Stimulated activated CD4-positive, alpha-beta T cell treated with anti-CD3 and anti-CD28 coated beads, Interleukin-4, amount 100 ng/mL, for 48 hours (primary cell): Measurements from ENCODE around the gene CXCL10.
"Not testable (repeated sequence)": the region's sequence is repeated elsewhere in the genome, so short reads cannot be mapped to it uniquely, and the experiment has no call there.

Experiments used
- DNase-seq, 2 donors: peaks; one replicate each; pipeline ENCODE4 v3.0.0-alpha.2; 2020; ENCODE audit warnings: low read depth in 2 of 2

CXCL10 gene

DNA sequence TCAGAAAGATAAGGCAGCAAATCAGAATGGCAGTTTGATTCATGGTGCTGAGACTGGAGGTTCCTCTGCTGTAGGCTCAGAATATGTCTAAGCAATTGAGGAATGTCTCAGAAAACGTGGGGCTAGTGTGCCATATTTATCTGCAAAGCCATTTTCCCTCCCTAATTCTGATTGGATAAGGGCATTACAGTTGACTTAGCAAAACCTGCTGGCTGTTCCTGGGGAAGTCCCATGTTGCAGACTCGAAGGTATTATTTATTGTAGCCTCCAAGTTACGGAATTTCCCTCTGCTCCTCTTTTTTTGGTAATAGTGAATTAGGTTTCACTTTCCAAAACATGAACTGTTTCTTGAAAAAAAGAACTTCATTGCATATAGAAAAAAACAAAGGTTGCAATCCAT lies at the start of gene CXCL10:
CXCL10 (minus strand) TSS at position 109 of the 400 bp plus-strand sequence; CDS start at position 43, 66 bp downstream.
- no peak for DNase-seq

DNA sequence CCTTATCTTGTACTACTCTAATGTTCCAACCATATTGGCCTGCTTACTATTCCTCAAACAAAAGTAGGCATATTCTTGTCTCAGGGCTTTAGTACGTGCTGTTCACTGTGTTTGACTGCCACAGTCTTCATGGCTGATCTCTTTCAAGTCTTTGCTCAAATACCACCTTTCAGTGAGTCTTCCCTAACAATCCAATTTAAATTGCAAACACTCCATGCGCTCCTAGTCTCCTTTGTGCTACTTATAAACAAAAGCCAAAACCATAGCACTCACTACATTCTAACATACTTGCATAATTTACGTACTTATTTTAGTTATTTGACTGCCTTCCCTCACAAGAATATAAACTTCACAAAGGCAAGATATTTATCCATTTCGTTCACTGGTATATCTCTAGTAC lies 49.5 kb upstream of the CXCL10 start:
- DNase-seq: no peak

DNA sequence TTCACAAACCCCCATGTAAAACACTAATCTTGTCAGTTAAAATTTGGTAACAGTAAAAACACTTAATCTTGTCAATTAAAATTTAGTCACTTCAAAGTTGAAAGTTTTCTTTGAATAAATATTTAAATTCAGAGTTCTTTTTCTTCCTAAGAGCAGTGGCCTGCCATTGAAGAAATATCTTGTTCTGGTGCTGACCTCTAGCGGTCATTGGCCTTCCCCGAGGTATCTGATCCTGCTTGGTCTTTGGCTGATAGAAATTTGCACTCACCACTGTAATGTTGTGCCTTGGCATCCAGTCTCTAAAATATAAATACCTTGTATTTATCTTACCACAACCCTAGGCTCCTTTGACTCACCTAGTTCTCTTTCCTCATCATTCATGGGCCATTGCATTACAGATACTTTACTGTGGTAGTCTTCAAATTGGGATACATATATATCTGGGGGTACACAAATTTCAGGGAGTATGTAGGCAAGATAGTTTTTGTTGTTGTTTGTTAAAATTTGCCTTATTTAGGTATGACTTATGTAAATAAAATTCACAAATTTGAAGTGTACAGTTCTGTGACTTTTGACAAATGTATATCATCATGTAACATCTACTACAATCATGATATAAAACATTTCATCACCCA lies 44.5 kb upstream of the CXCL10 start:
- DNase-seq: peak; percentile 55 to 66

DNA sequence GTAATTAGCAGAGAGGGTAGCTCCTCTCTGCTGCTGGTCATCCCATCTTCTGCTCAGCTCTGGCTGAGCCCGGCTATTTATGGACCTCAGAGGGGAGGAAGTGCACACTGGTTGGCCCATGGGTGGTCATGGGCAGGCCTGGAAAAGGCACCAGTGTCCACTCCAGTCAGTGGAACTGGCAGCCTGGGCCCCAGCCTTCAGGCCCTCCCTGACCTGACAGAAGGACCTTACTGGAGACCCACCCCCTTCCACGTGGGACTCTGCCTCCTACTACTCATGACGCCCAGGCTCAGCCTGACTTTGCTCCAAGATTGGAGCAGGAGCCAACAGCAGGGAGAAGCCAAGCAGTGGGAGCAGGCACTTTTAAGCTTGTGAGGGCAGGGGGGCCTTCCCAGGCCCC lies 43.2 kb upstream of the CXCL10 start:
- DNase-seq: no peak

DNA sequence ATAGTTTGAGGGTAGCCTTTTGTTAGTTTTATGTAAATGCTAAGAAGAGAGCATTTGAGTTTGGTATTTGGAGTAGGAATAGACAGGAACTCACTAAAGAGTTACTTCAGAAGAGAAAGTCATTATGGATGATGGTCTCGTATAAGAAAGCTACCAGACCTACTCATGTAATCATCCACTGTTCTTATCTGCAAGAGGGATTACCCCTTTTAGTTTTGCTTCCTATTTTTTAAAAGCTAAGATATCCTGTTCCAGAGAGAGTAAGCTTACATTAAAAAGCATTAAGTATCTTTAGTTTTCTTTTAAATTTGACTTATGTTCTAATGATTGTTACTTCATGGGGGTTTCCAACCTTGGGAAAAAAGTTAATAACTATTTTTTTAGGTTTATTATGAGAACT lies 38.7 kb upstream of the CXCL10 start:
- no peak for DNase-seq

DNA sequence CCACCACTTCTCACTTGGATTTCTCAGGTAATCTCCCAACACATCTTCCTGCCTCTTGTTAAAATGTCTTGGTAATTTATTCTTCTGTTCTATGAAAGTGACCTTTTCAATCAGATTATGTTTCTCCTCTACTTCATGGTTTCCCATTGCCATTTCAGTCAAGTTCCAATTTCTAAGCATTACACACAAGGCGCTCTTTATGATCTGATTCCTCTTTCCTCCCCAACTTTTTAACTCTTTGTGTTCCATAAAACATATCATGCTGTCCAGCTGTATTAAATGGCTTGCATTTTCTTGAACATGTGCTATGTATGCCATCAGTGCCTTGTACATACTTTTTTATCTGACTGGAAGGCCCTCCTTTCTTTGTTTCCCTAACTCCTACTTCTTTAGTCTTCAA lies 38.1 kb upstream of the CXCL10 start:
- no peak for DNase-seq

DNA sequence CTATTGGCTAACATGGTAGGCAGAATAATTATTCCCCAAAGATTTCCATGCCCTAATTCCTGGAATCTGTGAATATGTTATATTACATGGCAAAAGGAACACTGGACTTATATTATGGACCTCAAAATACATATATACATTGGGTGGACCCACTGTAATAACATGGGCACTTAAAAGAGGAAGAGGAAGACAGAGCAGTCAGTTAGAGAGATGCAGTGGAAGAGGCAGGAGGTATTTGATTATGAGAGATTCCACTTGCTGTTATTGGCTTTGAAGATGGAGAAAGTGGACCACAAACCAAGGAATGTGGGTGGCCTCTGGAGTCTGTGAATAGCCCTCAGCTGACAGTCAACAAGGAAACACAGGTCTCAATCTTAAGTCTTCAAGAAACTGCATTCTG lies 37.2 kb upstream of the CXCL10 start:
- no peak for DNase-seq

DNA sequence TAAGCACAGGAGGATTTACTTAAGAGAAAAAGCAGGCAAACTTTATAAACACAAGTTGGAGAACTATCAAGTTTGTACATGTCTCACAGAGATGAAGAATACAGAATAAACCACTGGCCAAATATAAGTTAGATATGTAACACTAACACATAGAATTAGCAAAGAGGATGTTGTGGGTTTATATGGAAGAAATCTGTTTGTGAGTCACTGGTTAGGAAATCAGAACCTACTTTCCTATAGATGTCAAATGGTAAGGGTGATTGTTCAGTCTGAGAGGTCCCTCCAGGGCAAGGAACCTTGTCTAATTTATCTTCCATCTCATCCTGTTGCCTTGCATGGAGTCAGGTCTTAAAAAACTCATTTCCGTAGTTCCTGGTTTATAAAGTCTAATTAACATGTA lies 36.5 kb upstream of the CXCL10 start:
- no peak for DNase-seq

DNA sequence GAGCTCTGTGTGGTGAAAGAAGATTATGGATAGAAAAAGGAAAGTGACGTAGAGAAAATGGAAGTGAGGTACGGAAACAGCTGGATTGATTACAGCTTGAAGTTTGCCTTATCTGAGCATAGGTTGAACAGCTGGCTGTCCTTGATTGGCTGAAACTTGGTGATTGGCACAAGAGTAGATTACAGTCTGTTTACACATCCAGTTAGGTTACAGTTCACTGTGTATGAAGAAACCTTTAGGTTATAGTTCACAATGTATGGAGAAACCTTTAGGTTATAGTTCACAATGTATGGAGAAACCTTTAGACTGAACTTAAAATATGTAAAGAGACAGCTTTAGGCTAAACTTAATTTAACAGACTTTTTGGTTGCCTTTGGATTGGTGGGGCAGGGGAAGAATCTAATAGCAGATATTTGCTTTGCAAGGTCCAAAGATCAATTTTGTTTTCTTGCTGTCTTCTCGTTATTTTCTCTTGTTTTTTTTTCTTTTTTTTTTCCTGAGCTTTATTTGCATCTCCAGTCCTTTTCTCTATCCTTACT lies 35.7 kb upstream of the CXCL10 start:
- DNase-seq: no peak

DNA sequence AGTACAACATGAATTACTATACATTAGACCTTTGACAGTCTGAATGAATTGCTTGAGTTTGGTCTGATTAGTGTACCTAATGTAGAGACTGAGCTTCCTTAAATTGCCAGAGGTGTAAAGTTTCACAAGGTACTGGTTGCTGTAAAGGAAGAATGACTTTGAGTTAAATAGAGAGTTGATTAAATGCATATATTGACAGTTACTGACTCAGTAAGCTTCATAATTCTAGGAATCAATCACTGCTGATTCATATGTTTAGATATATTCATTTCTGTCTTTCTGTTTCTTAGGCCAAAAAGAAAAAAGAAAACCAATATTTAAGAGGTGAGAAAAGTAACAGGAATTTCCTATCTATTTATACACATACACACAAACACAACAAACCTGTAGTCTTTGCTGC lies 35.0 kb upstream of the CXCL10 start:
- DNase-seq: no peak

DNA sequence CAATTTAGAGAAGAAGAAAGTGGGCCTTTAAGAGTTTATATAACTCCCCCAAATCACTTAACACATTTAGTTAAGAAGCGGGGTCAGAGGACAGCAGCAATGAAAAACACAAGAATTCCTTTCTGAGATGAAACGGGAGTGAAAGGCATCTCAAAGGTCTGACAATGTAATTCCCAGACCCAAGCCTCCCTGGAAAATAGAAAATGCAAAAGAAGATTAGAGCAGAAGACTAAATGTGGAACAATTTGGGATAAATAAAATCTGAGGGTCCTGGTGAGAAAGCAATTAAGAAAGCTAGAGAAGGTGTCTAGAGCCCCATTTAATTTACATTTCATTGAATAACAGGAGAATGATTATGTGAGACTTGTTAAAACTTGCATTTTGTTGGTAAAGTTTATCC lies 32.1 kb upstream of the CXCL10 start:
- no peak for DNase-seq

DNA sequence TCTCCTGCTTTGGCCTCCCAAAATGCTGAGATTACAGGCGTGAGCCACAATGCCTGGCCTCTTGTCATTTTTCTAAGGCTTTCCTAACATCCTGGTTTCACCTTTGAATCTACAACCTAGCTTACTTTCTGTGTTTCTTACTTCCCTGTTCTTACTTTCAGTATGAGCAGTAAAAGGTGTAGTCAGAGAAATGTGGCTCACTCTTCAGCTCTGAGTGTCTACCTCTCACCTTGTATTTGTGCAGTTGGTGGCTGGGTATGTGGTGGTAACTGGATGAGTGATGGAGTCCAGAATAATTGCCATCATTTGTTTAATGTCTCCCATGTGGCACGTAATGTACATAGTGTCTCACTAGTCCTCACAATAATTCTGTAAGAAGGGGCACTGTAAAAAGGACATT lies 31.7 kb upstream of the CXCL10 start:
- peak in 1 of 2 donors; percentile 8 for DNase-seq

DNA sequence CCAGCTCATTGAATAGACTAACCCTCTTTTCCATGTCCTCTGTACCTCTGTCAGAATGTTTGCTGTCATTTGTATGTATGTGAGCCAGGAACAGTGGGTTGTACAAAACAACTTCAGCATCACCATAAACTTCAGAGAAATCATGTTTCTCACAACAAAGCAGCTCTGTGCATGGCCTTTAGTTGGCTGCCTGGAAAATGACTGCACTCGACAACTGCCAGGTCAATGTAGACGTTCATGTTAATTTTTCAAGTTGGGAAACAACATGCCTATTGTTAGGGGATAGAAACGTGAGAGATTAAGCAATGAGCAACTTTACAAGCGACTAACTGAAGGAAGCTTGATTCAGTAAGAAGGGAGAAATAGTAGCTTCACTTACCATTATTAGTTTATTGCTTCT lies 30.4 kb upstream of the CXCL10 start:
- no peak for DNase-seq

DNA sequence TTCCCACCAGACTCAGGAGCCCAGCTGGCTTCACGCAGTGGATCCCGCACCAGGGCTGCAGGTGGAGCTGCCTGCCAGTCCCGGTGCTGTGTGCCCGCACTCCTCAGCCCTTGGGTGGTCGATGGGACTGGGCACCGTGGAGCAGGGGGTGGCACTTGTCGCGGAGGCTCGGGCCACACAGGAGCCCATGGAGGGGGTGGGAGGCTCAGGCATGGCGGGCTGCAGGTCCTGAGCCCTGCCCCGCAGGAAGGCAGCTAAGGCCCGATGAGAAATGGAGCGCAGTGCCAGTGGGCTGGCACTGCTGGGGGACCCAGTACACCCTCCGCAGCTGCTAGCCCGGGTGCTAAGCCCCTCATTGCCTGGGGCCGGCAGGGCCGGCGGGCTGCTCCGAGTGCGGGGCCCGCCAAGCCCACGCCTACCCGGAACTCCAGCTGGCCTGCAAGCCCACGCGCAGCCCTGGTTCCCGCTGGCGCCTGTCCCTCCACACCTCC lies 27.3 kb upstream of the CXCL10 start:
- not testable (repeated sequence) for DNase-seq

DNA sequence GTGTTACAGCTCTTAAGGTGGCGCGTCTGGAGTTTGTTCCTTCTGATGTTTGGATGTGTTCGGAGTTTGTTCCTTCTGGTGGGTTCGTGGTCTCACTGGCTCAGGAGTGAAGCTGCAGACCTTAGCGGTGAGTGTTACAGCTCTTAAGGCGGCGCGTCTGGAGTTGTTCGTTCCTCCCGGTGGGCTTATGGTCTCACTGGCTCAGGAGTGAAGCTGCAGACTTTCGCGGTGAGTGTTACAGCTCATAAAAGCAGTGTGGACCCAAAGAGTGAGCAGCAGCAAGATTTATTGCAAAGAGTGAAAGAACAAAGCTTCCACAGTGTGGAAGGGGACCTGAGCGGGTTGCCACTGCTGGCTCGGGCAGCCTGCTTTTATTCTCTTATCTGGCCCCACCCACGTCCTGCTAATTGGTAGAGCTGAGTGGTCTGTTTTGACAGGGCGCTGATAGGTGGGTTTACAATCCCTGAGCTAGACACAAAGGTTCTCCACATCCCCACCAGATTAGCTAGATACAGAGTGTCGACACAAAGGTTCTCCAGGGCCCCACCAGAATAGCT lies 26.6 kb upstream of the CXCL10 start:
- DNase-seq: not testable (repeated sequence)

DNA sequence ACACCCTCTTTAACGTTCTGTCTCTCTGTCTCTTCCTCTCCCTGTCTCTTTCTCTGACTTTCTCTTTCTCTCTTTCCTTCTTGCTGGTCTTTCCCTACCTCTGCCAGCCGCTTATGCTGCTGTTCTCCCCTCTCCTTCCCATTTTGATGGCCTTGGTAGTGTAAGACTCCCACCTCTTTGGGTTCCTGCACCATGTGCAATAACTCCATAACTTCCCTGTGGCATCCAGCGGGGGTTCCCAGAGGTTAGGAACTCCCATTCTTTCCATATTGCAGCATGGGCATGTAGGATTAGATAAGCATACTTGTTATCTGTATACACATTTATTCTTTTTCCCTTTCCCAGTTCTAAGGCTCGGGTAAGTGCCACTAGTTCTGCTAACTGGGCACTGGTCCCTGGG lies 21.4 kb upstream of the CXCL10 start:
- DNase-seq: not testable (repeated sequence)

DNA sequence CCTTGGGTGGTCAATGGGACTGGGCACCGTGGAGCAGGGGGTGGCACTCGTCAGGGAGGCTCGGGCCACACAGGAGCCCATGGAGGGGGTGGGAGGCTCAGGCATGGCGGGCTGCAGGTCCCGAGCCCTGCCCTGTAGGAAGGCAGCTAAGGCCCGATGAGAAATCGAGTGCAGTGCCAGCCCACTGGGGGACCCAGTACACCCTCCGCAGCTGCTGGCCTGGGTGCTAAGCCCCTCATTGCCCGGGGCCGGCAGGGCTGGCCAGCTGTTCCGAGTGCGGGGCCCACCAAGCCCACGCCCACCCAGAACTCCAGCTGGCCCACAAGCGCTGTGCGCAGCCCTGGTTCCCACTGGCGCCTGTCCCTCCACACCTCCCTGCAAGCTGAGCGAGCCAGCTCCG lies 20.0 kb upstream of the CXCL10 start:
- DNase-seq: not testable (repeated sequence)

DNA sequence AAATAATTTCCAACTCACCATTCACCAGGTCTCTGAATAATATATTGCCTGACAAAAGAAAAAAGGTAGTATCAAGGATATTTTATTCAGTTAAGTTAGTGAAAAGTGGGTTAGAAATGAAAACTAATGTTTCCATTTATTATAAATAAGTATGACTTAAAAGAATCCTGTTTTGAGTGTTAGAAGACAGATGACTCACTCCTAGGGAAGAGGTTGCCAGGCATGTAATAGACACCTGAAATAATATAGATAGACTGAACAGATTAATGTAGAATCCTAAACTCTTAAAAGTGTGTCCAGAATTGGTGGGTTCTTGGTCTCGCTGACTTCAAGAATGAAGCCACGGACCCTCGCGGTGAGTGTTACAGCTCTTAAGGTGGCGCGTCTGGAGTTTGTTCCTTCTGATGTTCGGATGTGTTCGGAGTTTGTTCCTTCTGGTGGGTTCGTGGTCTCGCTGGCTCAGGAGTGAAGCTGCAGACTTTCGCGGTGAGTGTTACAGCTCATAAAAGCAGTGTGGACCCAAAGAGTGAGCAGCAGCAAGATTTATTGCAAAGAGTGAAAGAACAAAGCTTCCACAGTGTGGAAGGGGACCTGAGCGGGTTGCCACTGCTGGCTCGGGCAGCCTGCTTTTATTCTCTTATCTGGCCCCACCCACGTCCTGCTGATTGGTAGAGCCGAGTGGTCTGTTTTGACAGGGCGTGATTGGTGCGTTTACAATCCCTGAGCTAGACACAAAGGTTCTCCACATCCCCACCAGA lies 19.1 kb upstream of the CXCL10 start:
- not testable (repeated sequence) for DNase-seq

DNA sequence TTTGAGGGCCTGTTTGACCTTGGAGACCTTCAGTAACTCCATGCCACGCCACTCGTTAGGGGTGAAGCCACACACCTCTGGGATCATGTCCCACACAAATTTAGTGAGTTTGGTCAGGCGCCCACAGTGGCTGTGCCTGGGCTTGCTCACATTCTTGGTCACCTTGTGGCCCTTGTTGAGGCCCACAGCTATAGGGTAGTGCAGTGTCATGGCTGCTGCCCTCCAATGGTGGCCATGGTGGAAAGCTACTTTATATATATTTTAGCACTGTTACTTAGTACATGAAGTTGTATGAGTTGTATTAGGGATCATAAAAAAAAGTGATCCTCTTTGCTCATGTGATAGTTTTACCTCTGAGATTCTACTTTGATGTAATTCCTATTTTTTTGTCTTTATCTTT lies 13.6 kb upstream of the CXCL10 start:
- DNase-seq: no peak

DNA sequence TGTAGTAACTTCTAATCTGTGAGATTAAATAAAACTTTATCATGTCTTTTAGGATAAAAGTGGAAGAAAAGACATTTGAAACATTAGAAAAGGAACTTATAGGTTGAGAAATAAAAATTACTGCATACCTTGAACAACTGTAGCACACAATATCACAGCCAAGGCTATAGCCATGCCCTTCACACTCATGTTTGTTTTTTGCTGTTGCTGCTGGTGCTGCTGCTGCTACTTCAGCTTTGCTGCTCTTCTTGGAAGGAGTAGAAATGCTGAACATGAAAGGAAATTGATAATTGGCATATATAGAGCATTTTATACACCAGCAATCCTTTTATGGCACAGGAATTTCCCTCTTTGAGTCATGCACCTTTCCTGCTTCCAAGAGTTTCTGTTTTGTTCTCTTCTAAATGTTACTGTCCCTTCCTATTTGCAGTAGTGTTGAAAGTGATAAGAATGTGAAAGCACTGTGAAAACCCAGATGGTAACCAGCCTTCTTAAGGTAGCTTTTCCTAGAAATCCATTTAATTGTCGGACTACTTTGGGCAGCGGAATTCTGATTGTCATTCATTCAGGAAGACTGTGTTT lies 12.6 kb upstream of the CXCL10 start, which contains the start of gene CXCL11:
CXCL11 (minus strand) TSS at position 272 of the 582 bp plus-strand sequence; CDS start at position 189, 83 bp downstream.
- DNase-seq: no peak

DNA sequence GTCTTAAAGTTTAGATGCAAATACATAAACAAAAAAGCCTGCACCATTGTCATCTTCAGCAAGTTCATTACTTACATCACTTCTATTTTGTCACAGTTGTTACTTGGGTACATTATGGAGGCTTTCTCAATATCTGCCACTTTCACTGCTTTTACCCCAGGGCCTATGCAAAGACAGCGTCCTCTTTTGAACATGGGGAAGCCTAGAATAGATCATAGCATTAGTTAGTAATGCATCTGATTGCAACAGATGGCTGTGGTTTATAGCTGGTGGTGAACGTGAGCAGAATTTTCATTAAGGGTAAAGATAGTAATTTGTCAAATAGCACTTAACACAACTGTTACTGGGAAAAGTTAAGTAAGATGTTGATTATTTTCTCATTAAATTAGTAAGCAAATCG lies 11.8 kb upstream of the CXCL10 start:
- DNase-seq: no peak

DNA sequence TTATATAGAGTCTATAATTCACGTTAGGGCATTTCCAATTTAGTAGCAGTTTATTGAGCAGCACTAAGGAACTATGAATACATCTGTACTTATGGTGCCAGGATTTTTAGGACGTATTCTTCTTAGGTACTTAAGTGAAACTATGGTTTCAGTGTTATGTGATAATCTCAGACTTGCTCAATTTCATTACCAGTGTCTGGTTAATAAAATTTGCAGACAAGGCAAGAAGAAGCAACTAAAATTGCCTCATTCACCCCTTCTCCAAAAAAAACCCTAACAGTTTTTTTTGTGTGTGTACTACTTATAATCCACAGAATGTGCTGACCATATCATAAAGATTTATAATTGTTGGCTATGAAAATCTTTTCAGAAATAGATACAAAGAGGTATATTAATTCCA lies 6.0 kb upstream of the CXCL10 start:
- no peak for DNase-seq
